Mesenteric fat pad (tissue), 1 donor: Measurements from ENCODE around the gene ANKRD63. TPM values are rescaled to one million over a fixed set of nuclear protein-coding genes. Genes with fewer than 3 reads are reported as not detected.

Experiments
- DNase-seq: peaks from one replicate; pipeline ENCODE4 v3.0.0-alpha.2; 2020; ENCODE audit warnings: low spot score
- total RNA-seq: library from RNA; stranded (reverse); fragmentation: NEBNext Ultra II Directional; extraction: Animal tissue kit (Norgen Biotek cat#: 25700); gene quantifications from one replicate; pipeline ENCODE4 v1.2.1, GENCODE V29; 2021
- donor health status: DM: yes; HTN: yes; CAD: no.

The ANKRD63 gene
- total RNA-seq, 1 donor from 2014 or later, result not detected

DNA sequence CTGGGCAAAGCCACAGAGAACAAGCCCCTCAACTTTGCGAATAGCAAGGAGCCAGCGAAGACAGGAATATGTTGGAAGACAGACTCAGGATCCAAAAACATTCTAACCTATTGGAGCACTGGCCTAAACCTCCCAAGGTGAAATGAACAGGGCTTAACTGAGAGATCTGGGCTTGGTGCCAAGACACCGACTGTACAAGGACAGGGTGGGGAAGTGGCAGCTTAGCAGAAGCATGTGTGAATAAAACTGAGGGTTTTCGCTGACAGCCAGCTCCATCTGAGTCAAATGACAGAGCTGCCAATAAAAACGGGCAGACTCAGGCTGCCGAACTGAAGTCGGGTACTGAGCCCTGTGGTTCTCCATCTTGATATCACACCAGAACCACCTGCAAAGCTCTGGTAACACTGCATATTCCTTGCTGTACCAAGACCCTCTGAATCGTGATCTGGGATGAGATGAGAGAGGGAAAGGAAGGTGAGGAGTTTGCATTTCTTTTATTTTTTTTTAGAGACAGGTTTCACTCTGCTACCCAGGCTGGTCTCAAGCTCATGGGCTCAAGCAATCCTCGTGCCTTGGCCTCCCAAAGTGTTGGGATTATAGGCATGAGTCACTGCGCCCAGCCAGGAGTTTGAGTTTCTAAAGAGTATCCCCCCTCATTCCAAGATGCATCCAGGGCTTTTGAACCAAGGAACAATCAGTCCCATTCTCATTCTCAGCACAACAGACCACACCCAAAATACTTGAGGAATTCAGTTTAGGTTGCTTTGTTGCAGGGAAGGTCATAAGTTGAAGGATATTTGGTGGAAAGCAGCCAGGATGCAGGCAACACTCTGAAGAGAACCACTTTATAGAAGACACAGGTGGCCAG is 30.9 kb upstream of the ANKRD63 start:
- no peak for DNase-seq

DNA sequence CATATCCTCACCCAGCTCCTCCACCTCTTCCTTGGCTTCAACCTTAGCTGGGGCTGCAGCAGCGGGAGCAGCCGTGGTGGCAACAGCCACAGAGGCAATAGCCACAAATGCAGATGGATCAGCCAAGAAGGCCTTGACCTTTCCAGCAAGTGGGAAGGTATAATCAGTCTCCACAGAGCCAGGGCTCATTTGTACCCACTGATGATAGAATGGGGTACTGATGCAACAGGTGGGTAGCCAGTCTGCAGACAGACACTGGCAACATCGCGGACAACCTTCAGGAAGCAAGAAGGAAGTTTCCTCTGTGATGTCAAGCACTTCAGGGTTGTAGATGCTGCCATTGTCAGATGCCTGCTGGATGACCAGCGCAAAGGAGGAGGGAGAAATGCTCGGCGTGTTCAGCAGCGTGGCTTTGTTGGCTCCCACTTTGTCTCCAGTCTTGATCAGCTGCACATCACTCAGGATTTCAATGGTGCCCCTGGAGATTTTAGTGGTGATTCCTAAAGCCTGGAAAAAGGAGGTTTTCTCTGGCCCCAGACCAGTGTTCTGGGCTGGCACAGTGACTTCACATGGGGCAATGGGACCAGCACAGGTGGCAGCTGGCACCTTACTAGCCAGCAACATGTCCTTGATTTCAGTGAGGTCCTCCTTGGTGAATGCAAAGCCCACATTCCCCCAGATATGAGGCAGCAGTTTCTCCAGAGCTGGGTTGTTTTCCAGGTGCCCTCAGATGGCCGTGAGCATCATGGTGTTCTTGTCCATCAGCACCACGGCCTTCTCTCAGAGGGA is 29.7 kb upstream of the ANKRD63 start:
- no peak for DNase-seq

GRCh38 chr15:40310993-40311392 is 28.1 kb upstream of the ANKRD63 start:
- DNase-seq, result no peak

GRCh38 chr15:40310001-40310959 is 27.4 kb upstream of the ANKRD63 start:
- no peak for DNase-seq

DNA sequence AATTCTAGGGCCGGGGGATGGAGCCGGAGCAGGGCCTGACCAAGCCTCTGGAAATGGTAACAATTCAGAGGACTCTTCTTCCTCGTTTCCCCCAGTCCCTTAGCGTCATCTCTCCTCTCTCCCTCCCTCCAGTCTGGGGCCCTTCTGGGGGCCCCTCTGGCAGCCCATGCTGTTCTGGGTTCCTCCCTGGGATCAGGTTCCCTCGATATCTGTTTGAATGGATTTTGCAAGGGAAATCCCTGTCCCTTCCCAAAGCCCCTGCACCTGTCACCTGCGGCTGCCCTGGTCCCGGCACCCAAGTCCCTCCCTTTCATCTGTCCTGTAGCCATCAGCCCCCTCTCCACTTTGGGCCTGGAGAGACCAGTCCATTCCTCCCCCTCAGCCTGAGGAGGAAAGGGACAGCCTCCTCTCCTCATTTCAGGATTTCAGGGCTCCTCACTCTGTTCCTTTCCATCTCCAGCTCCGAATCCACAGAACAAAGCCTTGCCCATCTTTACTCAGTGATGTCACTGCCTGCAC is 26.5 kb upstream of the ANKRD63 start:
- no peak for DNase-seq

- no peak for DNase-seq
Measured at GRCh38 chr15:40307421-40308211, 24.8 kb upstream of the ANKRD63 start, which contains the start of gene PLCB2. TSS of gene PLCB2 (minus strand) at chr15:40307935. CDS start at chr15:40307672, 263 bp downstream.

GRCh38 chr15:40306908-40307307 is 24.0 kb upstream of the ANKRD63 start:
- no peak for DNase-seq

DNA sequence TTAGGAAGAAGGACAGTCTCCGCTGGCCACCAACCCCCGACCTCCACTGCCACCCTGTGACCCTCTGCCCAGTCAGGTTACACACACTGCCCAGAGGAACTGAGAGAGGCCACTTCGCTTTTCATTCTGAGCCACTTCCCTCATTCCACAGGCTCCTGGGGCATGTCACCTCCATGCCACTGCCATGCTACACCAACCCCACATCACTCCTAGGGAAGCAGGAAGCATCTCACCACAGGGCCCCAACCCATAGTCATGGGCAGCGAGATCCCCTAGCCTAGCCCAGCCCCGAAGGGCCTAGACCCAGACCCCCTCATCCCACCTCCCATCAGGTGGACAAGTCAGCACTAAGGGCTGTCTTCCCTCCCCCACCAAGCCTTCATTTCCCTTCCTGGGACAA is 23.5 kb upstream of the ANKRD63 start:
- DNase-seq, result no peak

GRCh38 chr15:40305281-40305680 is 22.4 kb upstream of the ANKRD63 start:
- no peak for DNase-seq

- DNase-seq, result no peak
Measured at GRCh38 chr15:40303576-40303975, 20.7 kb upstream of the ANKRD63 start.

GRCh38 chr15:40302981-40303380 is 20.1 kb upstream of the ANKRD63 start:
- DNase-seq, result no peak

- no peak for DNase-seq
Measured at GRCh38 chr15:40302288-40302886, 19.5 kb upstream of the ANKRD63 start.

DNA sequence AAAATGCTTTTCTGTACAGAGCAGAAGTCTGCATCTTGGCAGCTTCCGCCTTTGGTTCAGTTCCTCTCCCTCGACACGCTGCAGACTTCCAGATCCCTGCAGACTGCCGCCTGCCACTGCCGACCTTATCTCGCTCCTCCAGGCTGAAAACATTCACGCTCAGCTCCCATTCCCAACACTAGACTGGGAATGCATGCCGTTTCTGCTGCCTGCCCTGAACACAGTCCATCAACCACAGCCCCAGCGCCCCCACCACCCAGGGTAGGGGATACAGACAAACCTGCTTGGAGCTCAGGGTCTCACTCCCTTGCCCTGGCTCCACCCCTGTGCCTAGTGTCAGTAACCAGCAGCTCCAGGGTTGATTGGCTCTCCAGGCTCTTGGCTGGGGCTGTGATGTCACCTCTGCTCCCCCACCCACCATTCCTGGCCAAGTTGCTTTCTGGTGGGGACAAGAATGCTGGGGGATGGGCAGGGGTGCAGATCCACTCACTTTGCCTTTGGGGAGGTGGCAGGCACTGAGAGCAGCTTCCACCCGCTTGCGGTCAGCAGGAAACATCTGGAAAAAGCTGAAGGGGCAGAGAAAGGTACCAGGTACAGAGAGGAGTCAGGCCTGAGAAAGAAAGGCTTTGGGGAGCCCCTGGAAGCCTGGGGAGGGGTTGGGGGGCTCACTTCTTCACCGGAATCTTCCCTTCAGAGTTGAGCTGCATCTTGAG is 18.8 kb upstream of the ANKRD63 start:
- no peak for DNase-seq

DNA sequence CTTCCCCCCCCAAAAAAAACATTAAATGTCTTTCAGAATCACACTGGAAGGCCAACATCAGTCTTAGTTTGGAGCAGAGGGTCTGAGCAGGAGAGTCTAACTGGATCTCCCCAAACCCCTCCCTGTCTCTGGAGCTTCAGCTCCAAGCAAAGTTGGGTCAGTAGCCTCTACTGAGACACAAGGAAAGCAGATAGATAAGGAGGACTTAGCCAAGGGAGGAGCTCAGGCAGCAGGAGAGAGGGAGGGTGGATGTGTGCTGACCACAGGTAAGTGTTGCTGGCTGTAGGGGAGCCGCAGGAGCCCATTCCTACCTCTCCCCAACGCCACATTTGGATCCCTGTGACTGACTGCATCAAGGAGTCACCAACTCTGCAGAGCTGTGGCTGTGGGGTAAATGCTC is 17.9 kb upstream of the ANKRD63 start:
- DNase-seq, result no peak

GRCh38 chr15:40300367-40300766 is 17.5 kb upstream of the ANKRD63 start:
- no peak for DNase-seq

- no peak for DNase-seq
Measured at GRCh38 chr15:40298216-40298935, 15.5 kb upstream of the ANKRD63 start.

DNA sequence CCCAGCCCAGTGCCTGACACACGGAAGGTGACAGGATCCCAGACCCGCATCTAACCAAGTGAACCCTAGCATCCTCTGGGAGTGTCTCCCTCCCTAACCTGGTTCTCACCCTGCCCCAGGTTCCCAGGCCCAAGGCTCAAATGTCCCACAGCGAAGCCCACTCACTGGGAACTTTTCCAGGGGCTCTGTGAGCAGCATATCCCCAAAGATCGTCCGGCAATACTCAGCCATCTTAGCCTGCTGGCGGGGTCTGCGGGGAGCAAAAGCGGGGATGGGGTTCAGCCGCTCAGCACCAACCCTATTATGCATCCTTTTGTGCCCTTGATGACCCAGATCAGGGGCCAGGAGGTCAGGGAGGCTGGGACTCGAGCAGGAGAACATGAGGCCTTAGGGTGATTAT is 14.5 kb upstream of the ANKRD63 start:
- DNase-seq, result no peak

DNA sequence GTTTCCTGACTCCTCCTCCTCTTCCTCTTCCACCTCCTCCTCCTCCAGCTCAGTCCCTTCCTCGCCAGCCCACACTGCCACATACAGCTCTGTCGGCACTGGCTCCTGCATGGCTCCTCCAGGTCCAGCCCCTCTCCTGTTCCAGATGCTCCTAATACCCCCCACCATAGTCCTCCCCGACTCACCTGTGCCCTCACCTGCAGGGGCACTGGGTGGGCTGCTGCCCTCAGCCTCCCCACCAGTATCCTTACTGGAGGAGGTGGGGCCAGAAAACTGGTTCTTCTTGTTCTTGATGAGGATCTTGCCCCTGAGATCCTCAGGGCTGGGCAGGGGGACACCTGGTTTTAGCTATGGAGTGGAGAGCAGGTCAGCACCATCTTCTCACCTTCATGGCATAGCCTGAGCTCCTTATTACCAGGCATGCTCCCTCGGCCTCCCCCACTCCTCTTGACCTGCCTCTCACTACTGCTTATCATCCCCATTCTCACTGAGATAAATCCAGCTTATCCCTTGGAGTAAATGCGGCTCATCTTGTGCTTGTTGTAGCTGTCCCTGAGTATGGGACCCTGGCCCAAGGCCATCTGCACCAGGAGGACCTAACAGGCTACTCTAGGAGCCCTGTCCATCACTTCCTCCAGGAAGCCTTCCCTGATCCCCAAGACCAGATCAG is 13.8 kb upstream of the ANKRD63 start:
- DNase-seq, result no peak
